ENCODE results near the gene KLF14.
"Not testable (repeated sequence)": the region's sequence is repeated elsewhere in the genome, so short reads cannot be mapped to it uniquely, and the experiment has no call there.

Gene KLF14

DNA sequence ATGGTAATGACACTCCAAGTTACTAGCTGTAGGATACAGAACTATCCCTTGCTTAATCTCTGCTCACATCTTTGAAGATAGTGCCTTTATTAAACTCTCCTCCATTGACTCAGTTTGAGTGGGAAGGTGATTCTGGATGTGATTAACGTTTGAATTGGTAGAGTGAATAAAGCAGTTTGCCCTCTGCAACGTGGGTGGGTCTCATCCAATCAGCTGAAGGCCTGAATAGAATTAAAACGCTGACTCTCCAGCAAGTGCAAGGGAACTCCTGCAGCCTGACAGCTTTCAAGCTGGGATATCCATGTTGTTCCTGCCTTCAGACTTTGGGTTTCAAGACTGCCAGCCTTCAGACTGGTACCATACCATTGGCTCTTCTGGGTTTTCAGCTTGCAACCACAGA is 21.6 kb downstream of the KLF14 start:
- DNase-seq: no peak

DNA sequence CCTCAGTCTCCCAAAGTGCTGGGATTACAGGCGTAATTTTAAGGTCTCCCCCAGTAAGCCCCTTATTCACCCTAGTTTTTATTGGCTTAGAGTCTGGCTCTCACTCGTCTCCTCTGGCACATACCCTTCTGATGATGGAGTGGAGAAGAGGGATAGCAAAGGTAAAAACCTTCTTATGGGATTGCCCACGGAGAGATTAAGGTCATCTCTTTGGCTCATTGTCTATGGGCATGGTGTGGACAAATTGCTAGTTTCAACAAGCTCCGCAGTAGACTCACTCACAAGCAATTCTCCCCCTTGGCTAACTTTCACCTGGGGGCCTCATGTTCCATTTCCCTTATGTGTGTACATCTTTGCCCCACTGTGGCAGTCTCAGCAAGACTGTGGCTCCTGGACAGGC is 25.2 kb downstream of the KLF14 start:
- DNase-seq: no peak

DNA sequence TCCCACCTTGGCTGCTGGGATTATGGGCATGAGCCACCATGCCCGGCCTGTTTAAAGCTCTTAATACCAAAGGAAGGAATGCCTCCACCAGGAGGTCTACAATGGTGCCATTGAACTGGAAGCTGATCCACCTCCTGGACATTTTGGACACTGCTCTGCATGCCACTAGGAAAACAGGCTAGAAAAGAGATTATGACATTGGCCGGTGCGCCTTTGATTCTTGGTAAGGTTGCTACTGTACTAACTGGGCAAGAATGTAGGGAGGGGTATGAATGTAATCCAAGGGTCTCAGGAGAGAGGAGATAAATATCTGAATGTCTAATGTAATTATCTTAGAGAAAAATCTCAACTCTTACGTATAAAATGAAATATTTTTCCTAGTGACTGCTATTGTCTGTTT is 26.0 kb downstream of the KLF14 start:
- DNase-seq: no peak

DNA sequence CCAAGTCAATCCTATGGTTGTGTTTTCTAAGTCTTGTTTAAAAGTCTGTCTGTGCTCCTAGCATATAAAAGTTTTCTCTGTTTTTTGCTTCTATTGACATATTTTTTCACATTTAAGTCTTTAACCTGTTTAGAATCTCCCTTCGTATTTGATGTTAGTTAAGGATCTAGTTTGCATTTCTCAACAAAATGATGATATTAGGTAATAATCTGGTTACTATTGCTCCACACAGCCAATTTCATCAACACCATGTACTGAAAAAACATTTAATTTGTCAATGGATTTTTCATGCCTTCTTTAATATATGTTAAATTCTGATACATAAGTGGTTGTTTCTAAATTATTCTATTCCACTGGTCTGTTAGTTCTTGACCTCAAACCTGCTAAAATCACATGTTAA is 30.2 kb downstream of the KLF14 start:
- DNase-seq: no peak

GRCh38 chr7:130701650-130702049 is 32.4 kb downstream of the KLF14 start:
- no peak for DNase-seq

- no peak for DNase-seq
Measured at GRCh38 chr7:130700760-130701159, 33.2 kb downstream of the KLF14 start.

- DNase-seq: no peak
Measured at GRCh38 chr7:130699686-130700085, 34.3 kb downstream of the KLF14 start.

- DNase-seq: no peak
Measured at GRCh38 chr7:130697820-130698219, 36.2 kb downstream of the KLF14 start.

- peak; percentile 5 for DNase-seq
Measured at GRCh38 chr7:130695840-130696239, 38.2 kb downstream of the KLF14 start.

- not testable (repeated sequence) for DNase-seq
Measured at GRCh38 chr7:130692396-130692795, 41.6 kb downstream of the KLF14 start.

DNA sequence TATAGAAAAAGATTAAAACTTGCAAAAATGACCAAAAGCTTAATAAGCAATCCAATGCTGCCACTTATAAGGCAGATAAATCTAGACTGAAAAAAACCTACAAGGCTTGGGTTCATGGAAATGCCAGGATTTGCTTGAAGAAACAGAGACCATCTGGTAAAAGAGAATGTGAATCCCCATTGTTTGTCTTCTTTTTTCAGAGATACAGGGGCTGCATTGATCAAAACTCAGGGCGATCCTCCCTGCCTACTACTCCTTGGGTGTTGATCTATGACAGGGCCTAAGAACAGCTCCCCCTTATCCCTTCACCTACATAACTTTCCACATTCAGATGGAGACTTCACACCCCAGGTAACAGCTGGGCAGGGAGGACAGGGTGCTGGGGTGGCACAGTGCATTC is 44.3 kb downstream of the KLF14 start:
- DNase-seq: no peak

GRCh38 chr7:130683026-130683425 is 51.0 kb downstream of the KLF14 start:
- DNase-seq: no peak
